Stimulated activated CD4-positive, alpha-beta T cell treated with anti-CD3 and anti-CD28 coated beads, Interleukin-1b, Interleukin-23, amount 100 ng/mL, for 4 hours (primary cell): Measurements from ENCODE around the gene UFSP2.
"Not testable (repeated sequence)": the region's sequence is repeated elsewhere in the genome, so short reads cannot be mapped to it uniquely, and the experiment has no call there.

ENCODE experiments used
- DNase-seq, 2 donors: peaks; one replicate each; pipeline ENCODE4 v3.0.0-alpha.2; 2020; ENCODE audit warnings: low read depth in 2 of 2

Gene UFSP2

DNA sequence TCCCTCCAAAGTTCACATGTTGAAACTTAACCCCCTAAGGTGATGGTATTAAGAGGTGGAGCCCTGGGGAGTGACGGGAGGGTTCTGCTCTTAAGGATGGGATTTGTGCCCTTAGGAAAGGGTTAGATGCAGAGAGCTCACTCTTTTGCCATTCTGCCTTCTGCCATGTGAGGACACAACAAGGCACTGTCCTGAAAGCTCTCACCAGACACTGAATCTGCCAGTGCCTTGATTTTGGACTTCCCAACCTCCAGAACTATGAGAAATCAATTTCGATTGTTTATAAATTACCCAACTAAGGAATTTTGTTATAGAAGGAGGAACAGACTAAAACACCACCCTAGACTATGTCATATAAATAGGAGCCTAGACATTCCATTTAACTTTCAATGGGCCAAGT lies 41.7 kb downstream of the UFSP2 start:
- DNase-seq = no peak

DNA sequence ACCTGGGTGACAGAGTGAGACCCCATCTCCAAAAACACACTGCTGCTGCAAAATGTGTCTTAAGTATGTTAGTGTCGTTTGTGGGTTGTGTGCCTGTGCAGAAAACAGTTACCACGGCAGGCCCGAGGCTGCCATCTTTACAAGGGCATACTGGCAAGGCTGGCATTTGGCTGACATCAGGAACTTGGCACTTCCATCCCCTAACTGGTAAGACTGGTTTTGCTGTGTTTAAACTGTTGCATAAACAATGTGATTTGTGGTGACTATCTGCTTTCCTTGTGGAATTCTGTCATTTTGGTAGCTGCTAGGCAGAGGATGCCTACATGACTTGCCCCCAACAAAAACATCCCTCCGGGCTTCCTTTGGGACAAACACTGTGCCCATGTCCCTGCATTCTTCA lies 42.3 kb downstream of the UFSP2 start:
- no peak for DNase-seq

DNA sequence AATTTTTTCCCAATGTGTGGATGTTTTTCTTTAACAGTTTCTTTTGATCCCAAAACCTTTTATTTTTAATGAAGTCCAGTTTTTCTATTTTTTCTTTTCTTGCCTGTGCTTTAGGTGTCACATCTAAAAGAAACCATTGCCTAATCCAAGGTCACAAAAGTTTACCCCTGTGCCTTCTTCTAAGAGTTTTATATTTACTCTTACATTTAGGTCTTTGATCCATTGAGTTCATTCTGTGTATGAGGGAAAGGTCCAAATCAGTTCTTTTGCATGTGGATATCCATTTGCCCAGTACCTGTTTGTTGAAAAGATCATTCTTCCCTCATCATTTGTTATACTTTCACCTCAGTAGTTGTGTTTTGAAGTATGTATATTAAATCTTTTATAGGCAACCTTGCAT lies 43.0 kb downstream of the UFSP2 start:
- no peak for DNase-seq

DNA sequence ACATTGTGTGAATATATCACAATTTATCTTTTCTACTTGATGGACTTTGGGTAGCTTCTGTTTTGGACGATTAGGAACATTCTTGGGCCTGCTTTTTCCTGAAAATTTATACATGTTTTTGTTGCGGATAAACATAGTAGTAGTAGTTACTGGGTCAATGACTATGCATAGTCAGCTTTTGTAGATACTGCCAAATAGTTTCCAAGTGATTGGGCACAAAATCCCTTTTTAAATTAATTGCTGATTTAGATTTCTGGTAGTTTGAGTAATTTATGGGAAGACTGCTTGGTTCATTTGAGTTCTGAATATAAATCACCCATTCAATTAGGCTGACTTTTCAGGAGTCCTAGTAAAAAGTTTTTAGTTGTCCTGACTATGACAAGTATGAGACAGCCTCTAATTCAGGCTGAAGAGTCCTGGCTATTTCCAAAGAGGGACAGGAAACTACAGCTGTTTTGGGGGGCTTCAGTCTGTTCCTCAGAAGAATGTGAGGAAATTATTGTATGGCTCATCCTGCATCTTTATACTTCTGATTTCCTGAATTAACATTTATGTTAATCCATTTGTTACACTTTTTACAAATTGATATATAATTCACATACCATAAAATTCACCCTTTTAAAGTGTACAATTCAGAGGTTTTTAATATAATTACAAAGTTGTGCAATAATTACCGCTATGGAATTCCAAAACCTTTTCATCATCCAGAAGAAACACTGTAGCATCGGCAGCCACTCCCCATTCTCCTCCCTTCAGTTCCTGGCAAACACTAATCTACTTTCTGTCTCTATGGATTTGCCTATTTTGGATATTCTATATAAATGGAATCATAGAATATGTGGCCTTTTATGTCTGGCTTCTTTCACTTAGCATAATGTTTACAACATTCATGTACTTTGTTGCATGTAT lies 44.2 kb downstream of the UFSP2 start:
- no peak for DNase-seq

DNA sequence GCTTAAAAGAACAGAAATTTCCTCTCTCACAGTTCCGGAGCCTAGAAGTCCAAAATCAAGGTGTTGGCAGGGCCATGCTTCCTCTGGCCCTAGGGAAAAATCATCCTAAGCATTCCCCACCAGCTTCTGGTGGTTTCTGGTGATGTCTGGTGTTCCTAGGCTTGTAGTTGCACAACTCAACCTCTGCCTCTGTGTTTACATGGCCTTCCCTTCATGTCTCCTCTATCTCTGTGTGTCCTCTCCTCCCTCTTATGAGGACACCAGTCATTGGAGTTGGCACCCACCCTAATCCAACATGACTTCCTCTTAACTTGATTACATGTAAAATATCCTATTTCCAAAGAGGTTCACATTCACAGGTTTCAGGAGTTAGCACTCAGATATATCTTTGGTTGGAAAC lies 45.4 kb downstream of the UFSP2 start:
- DNase-seq = no peak

DNA sequence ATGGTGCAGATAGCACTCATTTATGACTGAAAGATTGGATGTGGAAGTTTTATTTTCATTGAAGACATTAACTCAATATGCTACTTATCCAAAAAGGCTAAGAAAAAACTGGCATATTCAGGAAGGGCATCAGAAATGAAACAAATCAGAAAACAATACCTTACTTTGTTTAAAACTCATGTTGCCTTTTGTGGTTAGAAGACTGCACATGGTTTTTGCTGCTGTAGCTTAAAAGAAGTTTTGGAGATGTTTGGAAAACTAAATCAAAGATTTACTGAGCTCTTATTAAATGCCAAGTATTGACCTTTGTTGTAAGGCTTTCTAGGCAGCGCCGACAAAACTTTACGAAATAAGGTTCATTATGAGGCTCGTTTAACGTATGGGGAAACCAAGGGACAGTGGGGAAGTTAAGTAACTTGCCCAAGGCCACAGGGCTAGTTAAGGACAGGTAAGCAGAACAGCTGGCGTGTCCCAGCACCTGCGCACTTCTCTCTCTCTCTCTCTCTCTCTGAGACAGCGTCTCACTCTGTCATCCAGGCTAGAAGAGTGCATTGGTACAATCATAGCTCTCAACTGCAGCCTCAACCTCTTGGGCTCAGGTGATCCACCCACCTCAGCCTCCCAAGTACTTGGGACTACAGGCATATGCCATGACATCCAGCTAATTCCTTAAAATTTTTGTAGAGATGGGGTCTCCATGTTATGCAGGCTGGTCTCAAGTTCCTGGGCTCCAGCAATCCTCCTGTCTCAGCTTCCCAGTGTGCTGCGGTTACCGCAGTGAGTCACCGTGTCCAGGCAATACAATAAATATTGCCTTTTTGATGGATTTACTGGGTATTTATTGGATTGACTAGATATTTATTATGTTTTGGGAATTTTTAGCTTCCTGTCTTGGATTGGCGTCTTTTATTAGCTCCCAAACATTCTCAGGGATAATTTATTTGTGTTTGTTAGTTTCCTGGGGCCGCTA lies 46.2 kb downstream of the UFSP2 start:
- no peak for DNase-seq

DNA sequence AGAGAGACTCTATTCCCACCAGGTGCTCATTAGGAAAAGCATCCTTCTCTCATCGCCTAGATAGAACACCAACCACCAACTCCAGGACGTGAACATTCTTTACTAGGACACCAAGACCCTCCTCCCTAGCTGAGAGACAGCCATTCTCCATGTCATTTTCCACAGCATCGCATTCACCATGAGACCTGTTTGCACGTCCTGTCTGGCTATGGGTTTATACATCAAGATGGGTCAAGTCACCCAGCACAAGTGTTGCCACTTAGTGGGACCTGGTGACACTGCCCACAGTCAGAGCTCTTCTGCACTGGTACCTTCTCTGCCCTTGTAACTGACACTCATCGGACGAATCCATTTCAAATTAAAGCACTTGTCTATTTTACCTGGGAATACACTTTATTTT lies 47.5 kb downstream of the UFSP2 start:
- no peak for DNase-seq

DNA sequence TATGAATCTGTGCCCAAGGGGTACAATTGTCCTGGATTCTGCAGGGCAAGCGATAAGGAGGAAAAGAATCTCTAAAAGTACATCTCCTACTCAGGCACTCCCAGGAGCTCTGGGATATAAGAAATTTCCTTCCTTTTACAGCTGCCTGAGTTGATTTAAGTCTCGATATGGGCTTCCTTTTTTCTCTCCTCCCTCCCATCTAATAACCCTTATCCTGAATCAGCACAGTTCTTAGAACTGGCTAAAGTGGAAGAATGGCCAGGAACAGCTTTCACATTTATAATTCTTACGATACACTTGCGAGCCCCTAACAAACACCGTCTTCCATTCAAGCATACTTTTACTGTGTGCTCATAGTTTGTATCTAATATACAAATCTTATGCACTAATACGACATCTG lies 51.2 kb downstream of the UFSP2 start:
- no peak for DNase-seq

DNA sequence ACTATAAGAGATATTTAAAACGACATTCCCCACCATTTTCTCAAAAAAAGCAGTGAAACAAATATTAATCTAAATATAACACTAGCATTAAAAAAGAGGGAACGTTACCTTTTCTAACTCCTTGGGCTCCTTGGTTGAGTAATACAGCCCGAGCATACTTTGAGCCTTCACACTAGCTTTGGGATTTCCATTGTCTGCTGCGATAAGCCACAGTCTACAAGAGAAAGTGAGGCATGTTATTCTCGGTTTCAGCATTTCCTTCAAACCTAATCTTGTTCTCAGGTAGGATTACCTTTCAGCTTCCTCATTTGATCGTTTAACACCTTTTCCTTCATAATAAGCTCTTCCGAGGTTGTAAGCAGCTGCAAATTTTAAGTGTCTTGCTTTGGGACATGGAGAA lies 51.7 kb downstream of the UFSP2 start:
- no peak for DNase-seq

DNA sequence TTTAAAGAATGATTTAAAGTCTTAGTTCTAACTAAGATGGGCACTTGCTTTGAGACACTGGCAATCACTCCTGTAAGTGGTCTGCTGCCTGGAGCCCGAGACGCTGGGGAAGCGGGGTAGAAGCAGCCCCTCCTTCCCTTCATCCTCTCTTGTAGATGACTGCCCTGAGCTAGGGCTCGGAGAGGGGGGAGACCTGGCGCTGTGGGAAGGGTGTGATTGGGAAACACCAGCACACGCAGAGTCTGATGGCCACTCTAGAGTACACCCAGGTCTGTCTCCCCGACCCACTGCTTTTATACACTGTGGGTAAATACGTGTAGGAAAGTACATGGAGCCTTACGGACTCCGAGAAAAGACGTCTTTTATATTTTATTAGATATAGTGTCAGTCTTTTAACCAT lies 54.1 kb downstream of the UFSP2 start:
- no peak for DNase-seq

DNA sequence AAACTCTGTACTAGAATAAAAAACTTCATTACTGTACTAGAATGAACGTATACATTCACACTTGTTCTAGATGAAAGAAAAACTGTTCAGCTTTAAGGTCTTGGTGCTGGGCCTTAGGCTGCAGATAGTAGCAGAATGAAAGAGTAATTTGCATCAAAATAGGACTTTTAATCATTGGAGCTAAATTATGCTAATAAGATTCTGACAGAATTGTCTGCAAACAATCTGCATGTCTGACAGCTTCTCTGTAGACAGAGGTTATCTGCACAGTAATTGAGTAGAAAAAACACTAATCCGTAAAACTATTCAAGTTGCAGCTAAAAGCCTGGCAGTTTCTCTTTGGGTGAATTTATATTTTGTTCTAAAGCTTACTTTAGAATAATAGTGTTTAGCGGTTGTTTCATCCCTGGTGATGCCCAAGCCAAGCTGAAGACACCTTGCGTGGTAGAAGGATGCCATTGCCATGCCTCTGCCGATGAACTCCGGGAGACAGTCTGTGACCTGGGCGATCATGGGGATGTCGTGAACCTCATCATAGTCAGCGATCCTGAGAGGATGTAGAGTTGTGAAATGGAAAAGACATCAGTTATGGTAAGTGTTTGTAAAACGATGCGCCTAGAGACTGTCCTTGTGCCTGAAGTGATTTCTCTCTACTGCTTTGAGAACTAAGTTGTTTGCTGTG lies 55.4 kb downstream of the UFSP2 start:
- no peak for DNase-seq

DNA sequence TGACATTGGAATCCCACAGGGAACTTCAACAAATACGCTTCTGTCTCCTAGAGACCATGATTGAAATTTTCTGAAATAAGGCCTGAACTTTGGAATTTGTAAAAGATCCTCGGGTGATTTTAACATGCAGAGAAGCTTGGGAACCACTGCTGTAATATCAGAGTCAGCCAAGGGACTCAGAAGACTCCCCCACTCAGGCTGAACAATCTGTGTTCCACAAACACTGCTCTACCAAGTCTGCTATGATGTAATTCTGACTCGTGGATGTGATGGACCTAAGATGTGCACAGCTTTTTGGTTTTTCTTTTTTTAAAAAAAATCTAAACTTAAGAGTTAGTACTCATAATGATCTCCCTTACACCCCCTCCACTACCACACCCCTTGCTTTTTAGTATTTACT lies 56.0 kb downstream of the UFSP2 start:
- DNase-seq = no peak

DNA sequence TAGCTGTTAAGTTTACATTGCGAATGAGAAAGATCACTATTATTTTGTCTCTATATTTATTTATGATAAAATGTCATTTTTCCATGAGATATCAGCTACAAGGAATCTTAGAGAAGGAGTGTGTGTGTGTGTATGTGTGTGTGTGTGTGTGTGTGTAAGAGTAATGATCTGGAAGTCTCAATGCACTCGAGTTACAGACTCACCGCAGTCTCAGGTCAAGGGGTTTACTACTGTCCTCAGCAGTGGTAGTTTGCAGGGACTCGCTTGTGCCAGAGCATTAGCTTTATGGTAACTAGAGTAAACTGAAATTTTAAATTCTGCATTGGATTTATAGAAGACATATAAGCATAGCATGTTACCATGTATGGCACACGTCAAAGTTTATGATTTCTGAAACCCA lies 60.9 kb downstream of the UFSP2 start:
- no peak for DNase-seq

DNA sequence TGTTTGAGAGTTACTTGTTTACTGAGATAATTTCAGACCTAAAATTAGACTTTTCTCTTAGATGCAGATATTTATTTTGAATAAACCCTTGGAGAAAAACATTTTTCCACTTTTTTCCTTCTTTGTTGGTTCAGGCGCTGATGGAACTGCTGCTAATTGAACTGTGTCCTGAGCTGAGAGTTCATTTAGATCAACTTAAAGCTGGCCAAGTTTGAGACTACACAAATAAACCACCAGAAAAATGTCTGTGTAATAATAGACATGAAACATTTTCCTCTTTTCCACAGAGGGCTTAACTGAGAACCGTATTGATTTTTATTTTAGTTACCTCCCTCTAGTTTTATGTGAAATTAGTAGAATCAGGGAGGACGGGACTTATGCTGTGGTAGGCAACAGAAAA lies 62.5 kb downstream of the UFSP2 start:
- DNase-seq = no peak

DNA sequence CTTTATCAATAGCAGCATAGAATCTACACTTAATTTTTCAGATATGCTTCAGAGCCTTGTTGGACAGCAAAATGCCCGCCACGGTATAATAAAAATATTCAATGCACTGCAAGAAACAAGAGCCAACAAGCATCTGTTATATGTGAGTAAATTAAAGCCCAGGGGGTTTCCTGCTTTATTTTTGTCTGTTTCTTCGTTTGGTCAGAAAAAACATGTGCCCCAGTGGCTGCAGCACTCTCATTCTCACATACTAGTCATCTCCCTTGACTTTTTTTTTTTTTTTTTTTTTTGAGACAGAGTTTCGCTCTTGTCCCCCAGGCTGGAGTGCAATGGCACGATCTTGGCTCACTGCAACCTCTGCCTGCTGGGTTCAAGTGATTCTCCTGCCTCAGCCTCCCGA lies 63.2 kb downstream of the UFSP2 start:
- DNase-seq = not testable (repeated sequence)

DNA sequence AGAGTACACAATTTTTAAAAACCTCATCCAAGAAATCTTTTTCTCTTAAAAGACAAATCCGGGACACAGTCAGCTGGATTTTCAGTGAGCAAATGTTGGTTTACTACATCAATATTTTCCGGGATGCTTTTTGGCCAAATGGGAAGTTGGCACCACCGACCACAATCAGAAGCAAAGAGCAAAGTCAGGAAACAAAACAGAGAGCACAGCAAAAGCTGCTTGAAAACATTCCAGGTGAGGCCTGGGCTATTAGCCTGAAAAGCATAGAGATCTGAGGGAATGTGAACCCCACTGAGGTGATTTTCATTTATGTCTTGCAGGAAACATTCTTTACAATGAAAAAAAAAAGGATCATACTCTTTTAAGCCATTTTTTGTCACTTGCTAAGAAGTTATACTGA lies 63.9 kb downstream of the UFSP2 start:
- DNase-seq = no peak

DNA sequence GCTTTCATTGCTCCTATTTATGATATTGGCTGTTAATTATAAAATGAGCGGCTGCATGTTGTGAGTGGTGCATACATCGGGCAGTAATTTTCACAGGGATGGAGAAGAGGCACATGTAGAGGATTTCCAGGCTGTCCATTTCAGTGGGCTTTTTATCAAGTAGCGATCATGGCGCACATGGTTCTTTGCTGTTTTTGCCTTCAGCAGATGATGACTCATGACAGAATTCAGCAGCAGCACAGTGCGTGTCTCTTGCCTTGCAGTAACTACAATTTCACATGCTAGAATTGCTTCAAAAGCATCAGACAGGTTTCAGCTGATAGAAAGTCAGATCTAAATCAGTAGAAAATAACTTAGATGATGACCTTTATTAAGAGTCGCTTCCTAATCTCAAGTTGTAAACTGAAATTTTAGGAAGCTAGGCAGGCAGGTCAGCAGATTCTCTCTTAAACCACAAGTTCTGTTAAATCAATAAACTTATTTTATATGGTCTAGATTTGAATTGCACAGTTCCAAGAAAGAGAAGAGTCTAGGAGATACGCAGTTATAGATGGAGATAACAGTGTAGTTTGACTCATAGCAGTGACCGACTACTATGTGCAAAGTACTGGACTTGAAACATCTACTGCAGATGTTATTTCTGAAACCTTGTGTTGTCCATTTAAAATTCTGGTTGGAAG lies 65.9 kb downstream of the UFSP2 start:
- no peak for DNase-seq

DNA sequence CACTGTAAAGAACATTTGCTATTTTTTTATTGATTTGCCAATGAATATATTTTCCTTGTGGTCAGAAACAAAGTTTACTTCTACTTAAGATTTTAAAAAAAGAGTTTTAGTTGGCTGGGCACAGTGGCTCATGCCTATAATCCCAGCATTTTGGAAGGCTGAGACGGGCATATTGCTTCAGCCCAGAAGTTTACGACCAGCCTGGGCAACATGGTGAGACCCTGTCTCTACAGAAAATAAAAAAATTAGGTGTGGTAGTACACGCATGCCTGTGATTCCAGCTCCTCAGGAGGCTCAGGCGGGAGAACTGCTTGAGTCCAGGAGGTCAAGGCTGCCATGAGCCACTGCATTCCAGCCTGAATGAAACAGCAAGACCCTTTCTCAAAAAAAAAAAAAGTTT lies 66.8 kb downstream of the UFSP2 start:
- no peak for DNase-seq

DNA sequence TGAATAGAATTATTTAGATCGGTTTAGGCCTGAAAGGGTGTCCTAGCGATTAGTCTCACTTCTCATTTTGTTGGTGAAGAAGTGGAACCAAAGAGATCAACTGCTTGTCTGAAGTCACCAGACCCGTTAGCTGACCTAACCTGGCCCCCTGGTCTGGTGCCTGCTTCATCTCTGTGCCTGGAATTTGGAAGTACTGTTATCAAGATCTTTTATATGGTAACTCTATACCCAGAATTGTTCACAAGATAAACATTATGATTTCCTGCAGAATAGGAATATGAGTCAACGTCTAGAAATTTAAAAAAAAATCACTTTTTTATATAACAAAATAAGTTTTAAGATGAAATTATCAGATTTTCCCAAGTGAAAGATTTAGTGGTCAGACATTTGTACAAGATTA lies 67.2 kb downstream of the UFSP2 start:
- DNase-seq = no peak

DNA sequence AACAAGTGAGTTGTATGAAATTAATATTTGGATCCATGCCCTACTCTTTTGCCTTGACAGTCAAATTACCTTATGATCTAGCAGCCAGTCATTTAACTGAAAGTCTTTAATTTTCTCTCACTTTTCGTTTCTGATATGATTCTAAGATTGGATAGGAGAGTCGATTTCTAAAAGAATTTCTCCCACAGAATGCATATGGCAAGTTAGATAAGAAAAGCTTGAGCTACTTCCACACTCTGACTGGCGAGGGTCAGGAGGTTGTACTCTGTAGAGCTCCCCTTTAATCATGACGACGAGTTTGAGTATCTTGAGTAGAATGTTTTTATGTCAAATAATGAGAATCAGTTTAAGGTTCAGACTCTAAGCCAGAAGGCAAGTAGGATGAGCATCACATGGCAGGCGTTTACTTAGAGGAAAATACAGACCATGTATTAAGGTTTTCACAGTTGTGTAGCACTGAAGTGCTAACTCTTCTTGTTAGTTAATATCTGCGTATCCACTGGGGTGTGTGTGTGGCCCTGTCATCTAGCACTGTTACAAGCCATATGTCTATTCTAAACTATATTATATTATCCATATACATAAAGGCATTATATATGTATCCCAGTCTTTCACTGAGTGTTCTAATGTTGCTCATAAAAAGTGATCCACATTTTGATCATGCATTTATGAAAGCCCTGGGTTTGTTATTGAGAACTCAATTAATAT lies 67.9 kb downstream of the UFSP2 start:
- no peak for DNase-seq

DNA sequence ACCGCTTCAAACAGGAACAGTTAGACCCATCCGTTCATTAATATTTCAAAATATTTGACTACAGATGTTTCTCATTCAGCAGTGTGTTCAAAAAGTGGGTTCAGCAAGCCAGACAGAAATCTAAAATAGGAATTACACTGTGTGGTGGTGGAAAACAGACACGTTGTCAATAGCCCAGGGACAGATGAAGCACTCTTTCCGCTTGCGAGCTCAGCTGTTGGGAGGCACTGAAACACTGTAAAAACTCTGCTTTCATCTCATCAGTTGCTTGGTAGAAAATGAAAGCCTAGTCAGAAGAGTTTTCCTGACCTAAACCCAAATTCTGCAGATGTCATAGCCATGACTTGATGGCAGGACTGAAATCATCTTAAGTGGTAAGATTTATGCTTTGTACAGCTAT lies 68.6 kb downstream of the UFSP2 start:
- DNase-seq = no peak
